ENCODE results near the gene GPR152. TPM values are rescaled to one million over a fixed set of nuclear protein-coding genes. Genes with fewer than 3 reads are reported as not detected.

Gene GPR152
- total RNA-seq, 2 donors from 2014 or later = not detected

GRCh38 chr11:67432655-67433349, 19.7 kb downstream of the GPR152 start:
- no peak overlapping the region for H3K4me3 ChIP-seq
- H3K4me1 ChIP-seq (replicated peaks) = peaks cover 10% of the 10 kb centered on the region
- no peak overlapping the region for H3K27ac ChIP-seq
- TF ChIP-seq POLR2AphosphoS5 (IDR thresholded peaks at IDR 0.05) (no peak), CTCF (IDR thresholded peaks at IDR 0.05) (no peak), POLR2A (IDR thresholded peaks at IDR 0.05) (no peak)
- H3K27me3 ChIP-seq (replicated peaks; ENCODE audit: insufficient read depth) = no peaks in the 10 kb centered on the region
- WGBS = 89% methylated on average over 18 of the region's 22 CpGs
- no peaks in the 10 kb centered on the region for H3K9me3 ChIP-seq
- DNase-seq (ENCODE audit: low spot score) = no peak
- intact Hi-C loops (cut with DNase I) = no loop called here
- peaks cover 12 to 16% of the 10 kb centered on the region in 2 donors for H3K36me3 ChIP-seq

- peaks cover 10% of the 10 kb centered on the region for H3K4me1 ChIP-seq (replicated peaks)
- intact Hi-C loops (cut with DNase I) = no loop called here
Observed at GRCh38 chr11:67431346-67432249, 20.9 kb downstream of the GPR152 start.

GRCh38 chr11:67429722-67430121, 22.8 kb downstream of the GPR152 start:
- DNase-seq (ENCODE audit: low spot score) = no peak
- TF ChIP-seq POLR2A (IDR thresholded peaks at IDR 0.05) (no peak), POLR2AphosphoS5 (IDR thresholded peaks at IDR 0.05) (no peak), CTCF (IDR thresholded peaks at IDR 0.05) (no peak)
- Histone ChIP-seq H3K27ac (peak overlapping the region in 1 of 2 donors; percentile 88), H3K4me1 (replicated peaks) (peaks cover 10% of the 10 kb centered on the region), H3K27me3 (replicated peaks; ENCODE audit: insufficient read depth) (no peaks in the 10 kb centered on the region), H3K4me3 (peak overlapping the region in 1 of 2 donors; percentile 86), H3K9me3 (no peaks in the 10 kb centered on the region), H3K36me3 (peaks cover 7 to 9% of the 10 kb centered on the region in 2 donors)
- WGBS = 69% methylated on average over 11 of the region's 11 CpGs
- intact Hi-C loops (cut with DNase I) = no loop called here

More at GRCh38 chr11:67431346-67432249, 20.9 kb downstream of the GPR152 start:
- Histone ChIP-seq H3K36me3 (peaks cover 12 to 16% of the 10 kb centered on the region in 2 donors), H3K27me3 (replicated peaks; ENCODE audit: insufficient read depth) (no peaks in the 10 kb centered on the region), H3K27ac (no peak overlapping the region), H3K9me3 (no peaks in the 10 kb centered on the region), H3K4me3 (no peak overlapping the region)
- DNase-seq (ENCODE audit: low spot score) = no peak
- TF ChIP-seq CTCF (IDR thresholded peaks at IDR 0.05) (no peak), POLR2A (IDR thresholded peaks at IDR 0.05) (no peak), POLR2AphosphoS5 (IDR thresholded peaks at IDR 0.05) (no peak)
- 93% methylated on average over 24 of the region's 24 CpGs for WGBS

- no peak for TF ChIP-seq POLR2AphosphoS5 (IDR thresholded peaks at IDR 0.05)
- no peak for TF ChIP-seq POLR2A (IDR thresholded peaks at IDR 0.05)
- no peak for TF ChIP-seq CTCF (IDR thresholded peaks at IDR 0.05)
- Histone ChIP-seq H3K4me1 (replicated peaks) (peaks cover 10% of the 10 kb centered on the region), H3K27me3 (replicated peaks; ENCODE audit: insufficient read depth) (no peaks in the 10 kb centered on the region), H3K36me3 (peaks cover 1 to 9% of the 10 kb centered on the region in 2 donors), H3K4me3 (peak overlapping the region; percentile 77 to 86), H3K27ac (peak overlapping the region; percentile 86 to 88), H3K9me3 (no peaks in the 10 kb centered on the region)
- intact Hi-C loops (cut with DNase I) = no loop called here
- WGBS = 41% methylated on average over 12 of the region's 12 CpGs
- no peak for DNase-seq (ENCODE audit: low spot score)
Observed at GRCh38 chr11:67429038-67429668, 23.4 kb downstream of the GPR152 start.
